ENCODE results near the gene ZNF292.
A peak's percentile ranks its signal among the peaks of the same experiment; 100 is the strongest.
"Not testable (repeated sequence)": the region's sequence is repeated elsewhere in the genome, so short reads cannot be mapped to it uniquely, and the experiment has no call there.

The ZNF292 gene

GRCh38 chr6:87279196-87279595, 123.8 kb downstream of the ZNF292 start:
- DNase-seq = peak; percentile 8

DNA sequence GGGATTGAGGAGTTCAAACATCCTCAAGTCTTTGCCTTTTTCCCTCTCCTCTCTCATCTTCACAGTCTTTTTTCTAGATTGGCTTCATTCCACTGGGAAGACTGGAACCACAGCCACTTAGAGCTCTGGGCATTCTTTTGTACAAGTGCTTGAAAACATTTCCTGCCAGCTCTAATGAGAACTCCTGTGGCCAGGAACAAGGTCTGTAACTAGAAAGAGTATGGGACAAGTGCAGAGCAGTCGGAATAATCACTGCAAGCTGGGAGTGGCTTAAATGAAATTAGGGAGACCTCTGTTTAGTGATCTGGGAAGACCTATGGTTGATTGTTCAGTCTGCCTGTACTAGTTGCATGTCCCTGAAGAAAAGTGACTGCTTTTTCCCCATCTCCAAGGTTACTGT, 126.1 kb downstream of the ZNF292 start:
- no peak for DNase-seq

DNA sequence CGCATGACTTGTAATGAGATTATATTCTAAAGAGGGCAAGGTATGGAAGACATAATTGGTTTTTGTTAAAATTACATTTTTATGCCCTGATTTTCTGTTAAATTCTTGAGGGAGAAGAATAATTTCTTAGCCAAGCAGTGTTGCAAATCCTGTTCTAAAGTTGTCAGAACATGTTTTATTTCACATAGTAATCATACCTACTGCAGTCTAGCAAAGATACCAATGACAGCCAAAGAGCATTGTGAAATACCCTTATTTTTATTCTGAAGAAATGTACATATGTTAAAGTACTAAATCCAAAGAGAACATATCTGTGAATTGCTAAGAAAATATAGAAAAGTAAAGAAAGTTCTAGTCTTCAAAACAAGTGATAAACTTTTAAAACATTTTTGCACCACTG, 127.4 kb downstream of the ZNF292 start:
- DNase-seq = no peak

- no peak for DNase-seq
These were observed 128.1 kb downstream of the ZNF292 start for GRCh38 chr6:87283461-87283860.

DNA sequence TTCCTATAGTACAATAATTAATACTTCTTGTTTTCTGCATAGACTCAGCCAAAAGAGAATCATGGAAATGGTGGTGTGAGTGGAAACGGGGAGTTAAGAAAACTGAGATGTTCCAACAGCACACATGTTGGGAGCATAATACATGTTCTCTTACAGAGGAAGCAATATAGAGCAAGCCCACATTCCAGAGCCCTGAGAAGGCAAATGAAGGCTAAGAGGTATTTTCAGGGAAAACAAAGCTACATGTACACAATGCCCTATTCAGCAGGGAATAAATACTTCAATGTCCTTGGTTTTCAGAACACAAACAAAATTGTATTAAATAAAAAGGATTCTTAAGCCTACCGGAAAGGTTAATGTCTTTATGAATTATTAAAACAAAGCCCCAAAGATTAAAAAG, 131.9 kb downstream of the ZNF292 start:
- no peak for DNase-seq

- DNase-seq = no peak
These were observed 134.2 kb downstream of the ZNF292 start for GRCh38 chr6:87289571-87289970.

- DNase-seq = no peak
These were observed 136.5 kb downstream of the ZNF292 start for GRCh38 chr6:87291883-87292282.

- no peak for DNase-seq
These were observed 138.2 kb downstream of the ZNF292 start for GRCh38 chr6:87293526-87293925.

- DNase-seq = no peak
These were observed 141.8 kb downstream of the ZNF292 start for GRCh38 chr6:87297119-87297518.

DNA sequence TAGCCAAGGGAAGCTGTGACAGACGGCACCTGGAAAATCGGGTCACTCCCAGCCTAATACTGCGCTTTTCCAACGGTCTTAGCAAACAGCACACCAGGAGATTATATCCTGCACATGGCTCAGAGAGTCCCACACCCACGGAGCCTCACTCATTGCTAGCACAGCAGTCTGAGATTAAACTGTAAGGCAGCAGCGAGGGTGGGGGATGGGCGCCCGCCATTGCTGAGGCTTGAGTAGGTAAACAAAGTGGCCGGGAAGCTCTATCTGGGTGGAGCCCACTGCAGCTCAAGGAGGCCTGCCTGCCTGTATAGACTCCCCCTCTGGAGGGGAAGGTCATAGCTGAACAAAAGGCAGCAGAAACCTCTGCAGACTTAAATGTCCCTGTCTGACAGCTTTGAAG, 145.9 kb downstream of the ZNF292 start:
- DNase-seq = not testable (repeated sequence)

- no peak for DNase-seq
These were observed 153.6 kb downstream of the ZNF292 start for GRCh38 chr6:87308970-87309369.

GRCh38 chr6:87312860-87313259, 157.5 kb downstream of the ZNF292 start:
- DNase-seq = no peak
